ENCODE results near the gene DNAJC11. TPM values are rescaled to one million over a fixed set of nuclear protein-coding genes. Genes with fewer than 3 reads are reported as not detected.

The DNAJC11 gene
- total and polyA plus RNA-seq, 2 experiments from 2014 or later, result 28.9 to 40.6 TPM

GRCh38 chr1:6632588-6633514, 68.8 kb downstream of the DNAJC11 start:
- in situ Hi-C loops (cut with MboI), result no loop called here
- TF ChIP-seq EZH2phosphoT487 (IDR thresholded peaks at IDR 0.05; ENCODE audit: insufficient read depth, low read depth), result no peak
- no peak for TF ChIP-seq EZH2 (IDR thresholded peaks at IDR 0.05; ENCODE audit: insufficient read depth, poor library complexity, severe bottlenecking)
- H3K27me3 ChIP-seq (replicated peaks; ENCODE audit: insufficient read depth), result no peaks in the 10 kb centered on the region
- H3F3A ChIP-seq (ENCODE audit: insufficient read depth), result no peaks in the 10 kb centered on the region
- H3K4me3 ChIP-seq, result no peak overlapping the region
- peaks cover 13% of the 10 kb centered on the region for H3K79me2 ChIP-seq (ENCODE audit: insufficient read depth)
- no peaks in the 10 kb centered on the region for H3K9me2 ChIP-seq (ENCODE audit: insufficient read depth)
- no peak overlapping the region for H3K27ac ChIP-seq
- no peak overlapping the region for H3K4me2 ChIP-seq (ENCODE audit: unreplicated experiment)
- 85 to 86% methylated on average over 30 of the region's 30 CpGs for WGBS, 2 experiments (ENCODE audit: low coverage in 1 of 2, low lambda C conversion rate in 2 of 2, missing lambda C conversion rate in 2 of 2)
- 0 out of 2 replicates have a peak, but pooled peaks cover under 1% of the 10 kb centered on the region for H3K4me1 ChIP-seq (ENCODE audit: insufficient read depth)
- no peak for DNase-seq
- H2AFZ ChIP-seq, result no peak overlapping the region
- no peaks in the 10 kb centered on the region for H4K20me1 ChIP-seq (ENCODE audit: insufficient read depth)
- peaks cover 4% of the 10 kb centered on the region; the same call in 1 of the 2 replicates for H3K36me3 ChIP-seq (ENCODE audit: low read depth)
- H3K9me3 ChIP-seq (ENCODE audit: low read depth), result no peaks in the 10 kb centered on the region
- no peak overlapping the region for H3K9ac ChIP-seq

GRCh38 chr1:6631058-6631457, 70.6 kb downstream of the DNAJC11 start:
- Histone ChIP-seq H3K4me2 (ENCODE audit: unreplicated experiment) (no peak overlapping the region), H3K4me1 (ENCODE audit: insufficient read depth) (no peaks in the 10 kb centered on the region), H3K9me2 (ENCODE audit: insufficient read depth) (no peaks in the 10 kb centered on the region), H3K4me3 (no peak overlapping the region), H3K27me3 (replicated peaks; ENCODE audit: insufficient read depth) (no peaks in the 10 kb centered on the region), H3K9me3 (ENCODE audit: low read depth) (no peaks in the 10 kb centered on the region), H3K79me2 (ENCODE audit: insufficient read depth) (peaks cover 31% of the 10 kb centered on the region), H3K9ac (no peak overlapping the region), H4K20me1 (ENCODE audit: insufficient read depth) (no peaks in the 10 kb centered on the region), H3K36me3 (ENCODE audit: low read depth) (peaks cover 4% of the 10 kb centered on the region; the same call in 1 of the 2 replicates), H2AFZ (no peak overlapping the region), H3K27ac (no peak overlapping the region), H3F3A (ENCODE audit: insufficient read depth) (no peaks in the 10 kb centered on the region)
- WGBS, 2 experiments (ENCODE audit: low coverage in 1 of 2, low lambda C conversion rate in 2 of 2, missing lambda C conversion rate in 2 of 2), result 98 to 100% methylated on average over 8 of the region's 8 CpGs
- in situ Hi-C loops (cut with MboI), result no loop called here
- TF ChIP-seq EZH2phosphoT487 (IDR thresholded peaks at IDR 0.05; ENCODE audit: insufficient read depth, low read depth) (no peak), EZH2 (IDR thresholded peaks at IDR 0.05; ENCODE audit: insufficient read depth, poor library complexity, severe bottlenecking) (no peak)
- DNase-seq, result no peak

- H3F3A ChIP-seq (ENCODE audit: insufficient read depth), result no peaks in the 10 kb centered on the region
- no peaks in the 10 kb centered on the region for H3K9me2 ChIP-seq (ENCODE audit: insufficient read depth)
- 95 to 96% methylated on average over 8 of the region's 8 CpGs for WGBS, 2 experiments (ENCODE audit: low coverage in 1 of 2, low lambda C conversion rate in 2 of 2, missing lambda C conversion rate in 2 of 2)
- peaks cover 36% of the 10 kb centered on the region for H3K79me2 ChIP-seq (ENCODE audit: insufficient read depth)
- H3K9ac ChIP-seq, result no peak overlapping the region
- TF ChIP-seq EZH2phosphoT487 (IDR thresholded peaks at IDR 0.05; ENCODE audit: insufficient read depth, low read depth), result no peak
- no peak for TF ChIP-seq EZH2 (IDR thresholded peaks at IDR 0.05; ENCODE audit: insufficient read depth, poor library complexity, severe bottlenecking)
- no peak overlapping the region for H2AFZ ChIP-seq
- no peaks in the 10 kb centered on the region for H3K4me1 ChIP-seq (ENCODE audit: insufficient read depth)
- DNase-seq, result no peak
- no peak overlapping the region for H3K4me3 ChIP-seq
- H3K4me2 ChIP-seq (ENCODE audit: unreplicated experiment), result no peak overlapping the region
- in situ Hi-C loops (cut with MboI), result no loop called here
- H3K27ac ChIP-seq, result no peak overlapping the region
- peaks cover 4% of the 10 kb centered on the region; the same call in 1 of the 2 replicates for H3K36me3 ChIP-seq (ENCODE audit: low read depth)
- no peaks in the 10 kb centered on the region for H4K20me1 ChIP-seq (ENCODE audit: insufficient read depth)
- H3K9me3 ChIP-seq (ENCODE audit: low read depth), result no peaks in the 10 kb centered on the region
- no peaks in the 10 kb centered on the region for H3K27me3 ChIP-seq (replicated peaks; ENCODE audit: insufficient read depth)
Observed at GRCh38 chr1:6630027-6630426, 71.6 kb downstream of the DNAJC11 start.

- H3K79me2 ChIP-seq (ENCODE audit: insufficient read depth), result peaks cover 41% of the 10 kb centered on the region
- no peak for TF ChIP-seq EZH2 (IDR thresholded peaks at IDR 0.05; ENCODE audit: insufficient read depth, poor library complexity, severe bottlenecking)
- TF ChIP-seq EZH2phosphoT487 (IDR thresholded peaks at IDR 0.05; ENCODE audit: insufficient read depth, low read depth), result no peak
- H3K27ac ChIP-seq, result no peak overlapping the region
- H3K36me3 ChIP-seq (ENCODE audit: low read depth), result peaks cover 4% of the 10 kb centered on the region; the same call in 1 of the 2 replicates
- H3K9me3 ChIP-seq (ENCODE audit: low read depth), result no peaks in the 10 kb centered on the region
- H3F3A ChIP-seq (ENCODE audit: insufficient read depth), result peaks cover 7% of the 10 kb centered on the region
- H4K20me1 ChIP-seq (ENCODE audit: insufficient read depth), result no peaks in the 10 kb centered on the region
- H2AFZ ChIP-seq, result no peak overlapping the region
- H3K27me3 ChIP-seq (replicated peaks; ENCODE audit: insufficient read depth), result no peaks in the 10 kb centered on the region
- no peak for DNase-seq
- 86 to 87% methylated on average over 12 of the region's 12 CpGs for WGBS, 2 experiments (ENCODE audit: low coverage in 1 of 2, low lambda C conversion rate in 2 of 2, missing lambda C conversion rate in 2 of 2)
- in situ Hi-C loops (cut with MboI), result no loop called here
- no peak overlapping the region for H3K4me3 ChIP-seq
- no peak overlapping the region for H3K4me2 ChIP-seq (ENCODE audit: unreplicated experiment)
- H3K4me1 ChIP-seq (ENCODE audit: insufficient read depth), result no peaks in the 10 kb centered on the region
- H3K9ac ChIP-seq, result no peak overlapping the region
- H3K9me2 ChIP-seq (ENCODE audit: insufficient read depth), result no peaks in the 10 kb centered on the region
Observed at GRCh38 chr1:6628971-6629479, 72.6 kb downstream of the DNAJC11 start.
